Activated CD4-positive, CD25-positive, alpha-beta regulatory T cell treated with anti-CD3 and anti-CD28 coated beads, Interleukin-2, amount 50 U/mL, for 24 hours (primary cell): ENCODE data around the gene XPNPEP1.

Source experiments
- ATAC-seq, 2 donors: fragments of 150-1000 bp; cut with Tn5 transposase; one replicate each; pipeline ENCODE4 v1.10.0; 2021; ENCODE audit warnings: mild to moderate bottlenecking in 1 of 2, moderate library complexity in 1 of 2

The XPNPEP1 gene

GRCh38 chr10:109922976-109923921 lies at the start of gene XPNPEP1:
TSS of gene XPNPEP1 (minus strand) at chr10:109923511. CDS start at chr10:109923433, 78 bp downstream.
- ATAC-seq: peak; percentile 93 to 95

DNA sequence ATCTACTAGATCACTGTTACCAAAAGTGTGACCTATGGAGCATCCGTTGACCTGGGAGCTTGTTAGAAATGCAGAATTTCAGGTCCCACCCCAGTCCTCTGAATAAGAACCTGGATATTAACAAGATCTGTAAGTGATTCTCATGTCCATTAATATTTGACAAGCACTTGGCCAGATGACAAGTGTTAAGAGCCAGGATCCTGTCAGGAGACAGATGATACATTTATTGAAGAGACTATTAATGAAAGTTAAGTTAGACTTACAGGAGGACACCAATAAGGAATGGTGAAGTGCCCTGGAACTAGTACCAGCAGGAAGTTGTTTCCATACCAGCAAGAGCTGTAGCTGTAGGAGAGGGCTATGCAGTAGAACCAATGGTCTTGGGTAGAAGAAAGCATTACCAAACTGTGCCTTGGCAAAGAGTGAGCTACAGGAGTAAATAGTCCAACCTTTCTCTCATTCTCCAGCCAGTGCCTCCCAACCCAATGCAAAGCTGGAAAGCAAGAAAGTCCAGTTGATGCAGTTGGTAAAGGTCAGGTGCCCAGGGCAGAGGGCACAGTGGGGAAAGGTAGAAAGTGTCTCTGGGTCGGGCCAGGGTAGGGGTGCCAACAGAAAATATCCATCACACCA lies 49.2 kb upstream of the XPNPEP1 start:
- no peak for ATAC-seq

DNA sequence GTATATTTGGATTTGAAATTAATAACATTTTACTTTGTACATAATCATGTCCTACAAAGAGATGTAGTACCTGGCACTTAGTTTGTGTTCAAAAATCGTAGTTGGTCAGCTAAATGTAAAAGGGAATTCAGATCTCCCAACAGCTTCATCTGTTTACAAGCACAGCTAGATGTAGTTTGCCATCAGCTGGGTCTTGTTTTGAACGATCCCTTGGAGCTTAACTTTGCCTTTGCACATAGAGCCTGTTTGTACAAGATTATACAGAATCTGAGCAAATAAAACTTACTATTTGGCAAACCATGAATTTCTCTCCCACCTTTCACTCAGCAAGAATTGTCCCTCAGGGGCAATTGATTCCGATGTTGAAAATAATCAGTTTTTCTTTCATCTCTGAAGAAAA lies 48.3 kb upstream of the XPNPEP1 start:
- ATAC-seq: no peak

DNA sequence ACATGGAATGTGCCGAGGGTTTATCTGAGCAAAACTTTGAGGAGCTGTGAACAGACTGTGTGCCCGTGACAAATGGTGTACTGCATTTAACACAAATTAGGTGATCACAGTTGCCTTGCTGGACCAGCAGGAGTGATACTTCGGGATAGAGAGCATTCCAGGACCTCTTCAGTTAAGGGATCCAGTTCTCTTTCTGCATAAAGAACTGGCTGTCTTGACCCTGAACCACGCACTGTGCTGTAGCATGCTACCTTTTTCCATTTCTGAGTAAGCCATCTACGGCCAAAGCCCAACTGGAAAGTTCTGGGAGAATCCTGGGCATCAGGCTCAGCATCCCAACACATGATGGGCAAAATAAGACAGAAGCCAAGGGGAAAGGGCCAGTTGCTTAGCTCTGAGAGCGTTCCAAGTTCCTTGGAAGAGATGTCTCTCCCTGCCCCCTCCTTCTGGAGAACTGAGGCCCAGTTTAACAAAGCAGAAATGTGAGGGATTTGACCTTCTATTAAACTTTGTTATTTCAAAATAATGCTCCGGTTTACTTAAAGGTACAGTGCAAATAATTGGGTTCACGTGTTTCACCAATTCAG lies 46.5 kb upstream of the XPNPEP1 start:
- no peak for ATAC-seq

DNA sequence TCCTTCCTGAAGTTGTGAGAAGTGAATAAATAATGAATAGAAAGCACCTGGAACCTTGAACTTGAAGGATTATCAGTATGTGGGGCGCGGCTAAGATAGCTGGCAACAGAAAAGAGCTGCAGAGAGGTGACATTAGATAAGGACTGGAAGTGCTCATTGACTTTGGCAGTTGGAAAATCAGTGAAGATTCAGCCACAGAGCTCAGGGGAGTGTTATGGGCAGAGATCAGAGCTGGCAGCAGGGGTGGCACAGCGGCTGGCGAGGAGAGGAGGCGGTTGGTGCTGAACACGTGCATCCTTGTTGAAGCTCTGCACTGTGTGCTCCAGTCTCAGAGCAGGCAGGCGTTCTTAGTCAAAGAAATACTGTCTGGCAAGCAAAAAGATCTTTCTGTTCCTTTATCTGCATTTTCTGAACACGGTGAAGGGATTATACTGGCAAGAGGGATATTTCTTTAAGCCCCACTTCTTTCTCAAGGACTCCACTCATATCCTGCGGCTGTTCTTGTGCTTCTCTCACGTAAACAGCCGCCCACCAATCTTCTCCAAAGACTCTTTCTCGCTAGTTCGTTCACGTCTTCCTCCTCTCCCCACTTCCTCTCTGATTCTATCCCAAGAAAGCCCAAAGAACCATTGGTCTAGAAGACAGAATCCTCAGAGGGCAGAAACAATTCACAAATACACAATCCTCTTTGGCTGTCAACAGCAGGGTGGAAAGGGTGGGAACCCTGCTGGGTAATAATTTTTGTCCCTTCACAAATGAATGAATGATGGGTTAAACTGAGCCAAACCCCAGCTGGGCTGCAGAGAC lies 45.8 kb upstream of the XPNPEP1 start:
- no peak for ATAC-seq

DNA sequence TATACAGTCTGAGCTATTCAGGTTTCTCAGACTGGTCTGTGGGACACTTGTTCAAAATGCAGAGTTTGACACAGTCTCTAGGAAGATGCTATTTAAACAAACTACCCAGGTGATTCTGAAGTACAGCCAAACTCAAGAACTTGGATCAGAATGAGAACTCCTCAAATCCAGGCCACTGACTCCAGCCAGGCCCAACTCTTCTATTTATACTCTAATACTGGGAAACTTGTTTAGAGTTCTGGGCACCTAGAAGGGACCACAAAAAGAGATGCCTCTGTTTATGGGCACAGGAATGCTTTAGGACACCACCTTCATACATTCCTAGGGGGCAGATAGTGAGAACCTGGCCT lies 44.4 kb upstream of the XPNPEP1 start:
- ATAC-seq: no peak

DNA sequence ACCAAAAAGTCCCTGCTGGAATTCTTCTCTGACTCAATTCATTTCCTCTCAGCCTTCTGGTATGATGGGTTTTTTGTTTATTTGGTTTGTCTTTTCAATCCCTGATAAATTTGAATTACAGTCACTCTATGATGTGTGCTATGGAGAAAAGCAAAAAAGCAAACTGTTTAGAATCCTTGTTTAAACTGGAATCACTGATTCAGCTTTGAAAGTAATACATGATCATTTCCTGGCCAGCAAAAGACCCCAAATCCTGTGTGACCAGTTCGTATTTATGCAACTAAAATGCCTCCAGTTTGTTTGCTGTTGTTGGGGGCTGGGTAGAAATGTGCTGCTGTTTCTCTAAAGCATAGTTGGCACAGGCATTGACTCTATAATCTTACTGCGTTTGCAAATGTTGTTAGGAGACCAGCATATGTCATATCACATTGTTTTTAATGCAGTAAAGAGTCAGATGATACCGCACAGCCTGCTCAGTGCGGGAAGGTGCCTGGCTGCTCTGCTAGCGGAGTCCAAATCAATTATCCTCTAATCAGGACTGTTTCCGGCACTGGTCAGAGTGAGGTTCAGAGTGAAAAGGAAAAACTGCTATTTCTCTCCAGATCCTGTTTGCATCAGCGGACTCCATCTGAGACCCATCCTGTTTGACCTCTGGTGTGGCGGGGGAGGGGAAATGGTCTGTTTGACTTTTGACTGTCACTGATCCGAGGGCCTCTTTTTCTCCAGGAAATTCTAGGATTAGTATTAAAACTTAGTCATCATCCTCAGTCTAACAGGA lies 43.8 kb upstream of the XPNPEP1 start:
- no peak for ATAC-seq

DNA sequence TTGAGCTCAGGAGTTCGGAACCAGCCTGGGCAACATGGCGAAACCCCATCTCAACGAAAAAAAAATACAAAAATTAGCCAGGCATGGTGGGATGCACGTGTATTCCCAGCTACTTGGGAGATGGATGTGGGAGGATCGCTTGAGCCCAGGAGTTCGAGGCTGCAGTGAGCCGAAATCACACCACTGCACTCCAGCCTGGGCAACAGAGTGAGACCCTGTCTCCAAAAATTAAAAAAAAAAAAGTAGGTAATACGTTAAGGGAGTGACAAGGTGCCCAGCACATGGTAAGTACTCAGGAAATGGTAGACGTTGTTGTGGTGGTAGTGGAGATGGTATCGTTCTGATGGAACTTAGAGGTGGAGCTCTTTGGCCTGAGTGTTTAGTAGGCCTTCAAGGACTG lies 41.0 kb upstream of the XPNPEP1 start:
- ATAC-seq: no peak

- no peak for ATAC-seq
These were observed 40.1 kb upstream of the XPNPEP1 start for GRCh38 chr10:109963439-109963838.

GRCh38 chr10:109962247-109962646 lies 38.9 kb upstream of the XPNPEP1 start:
- no peak for ATAC-seq

DNA sequence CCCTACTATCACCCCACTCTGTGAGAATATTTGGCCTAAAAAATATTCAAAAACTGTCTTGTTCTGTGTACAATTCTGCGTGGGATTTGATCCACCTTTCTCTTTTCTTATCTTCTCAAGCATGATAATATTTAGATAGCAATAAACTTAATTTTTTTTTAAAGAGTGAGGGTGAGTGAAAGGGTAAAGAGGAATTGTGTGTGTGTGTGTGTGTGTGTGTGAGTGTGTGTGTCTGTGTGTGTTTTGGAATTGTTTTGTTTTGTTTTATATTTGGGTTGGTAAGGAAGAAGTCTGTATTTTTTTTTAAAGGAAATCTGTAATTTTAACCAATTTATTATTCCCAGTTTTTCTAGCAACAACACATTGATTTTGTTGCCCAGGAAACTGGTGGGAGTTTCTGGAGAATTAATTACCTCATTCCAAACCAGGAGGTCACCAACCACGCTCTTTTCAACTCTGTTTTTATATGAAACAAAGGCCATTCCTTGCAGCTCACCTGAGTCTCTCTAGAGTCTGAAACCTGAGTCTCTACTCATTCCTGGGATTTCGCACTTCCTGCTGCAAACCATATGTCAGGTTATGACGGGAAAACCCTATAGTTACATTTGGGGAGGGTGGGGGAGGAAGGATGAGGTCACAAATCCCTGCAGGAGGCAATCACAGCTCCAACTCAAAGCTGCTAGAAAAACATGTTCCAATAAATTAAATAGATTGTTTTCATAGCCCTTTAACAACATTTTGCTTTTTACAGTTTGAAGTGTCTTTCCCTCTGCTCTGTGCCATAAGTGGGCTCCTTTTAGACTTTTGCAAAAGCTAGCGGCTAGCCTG lies 38.1 kb upstream of the XPNPEP1 start:
- ATAC-seq: no peak

- ATAC-seq: no peak
These were observed 37.4 kb upstream of the XPNPEP1 start for GRCh38 chr10:109960682-109961081.

GRCh38 chr10:109959259-109960145 lies 36.2 kb upstream of the XPNPEP1 start:
- ATAC-seq: no peak

GRCh38 chr10:109958059-109958458 lies 34.7 kb upstream of the XPNPEP1 start:
- ATAC-seq: no peak

GRCh38 chr10:109957092-109957797 lies 33.9 kb upstream of the XPNPEP1 start:
- peak; percentile 21 to 61 for ATAC-seq

GRCh38 chr10:109956454-109957091 lies 33.3 kb upstream of the XPNPEP1 start:
- ATAC-seq: peak; percentile 64 to 78

DNA sequence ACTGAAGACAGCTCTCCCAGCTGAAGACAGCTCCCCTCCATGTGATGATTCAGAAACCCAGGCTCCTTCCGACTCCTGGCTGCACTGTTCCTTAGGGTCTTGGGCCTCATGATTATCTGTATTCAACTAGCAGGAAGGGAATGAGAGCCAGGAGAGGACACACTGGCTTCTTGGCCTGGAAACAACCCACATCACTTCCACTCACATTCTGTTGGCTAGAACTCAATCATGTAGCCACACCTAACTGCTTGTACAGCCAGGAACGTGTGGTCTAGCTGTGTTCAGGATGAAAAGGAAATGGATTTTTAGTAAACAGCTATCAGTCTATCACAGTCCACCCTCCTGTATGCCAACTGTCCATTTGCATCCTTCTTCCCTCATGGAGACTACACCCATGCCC lies 30.5 kb upstream of the XPNPEP1 start:
- no peak for ATAC-seq

GRCh38 chr10:109952526-109952925 lies 29.2 kb upstream of the XPNPEP1 start:
- ATAC-seq: no peak
